Tibial nerve (tissue), 4 donors: ENCODE data around the gene STT3A.

Source experiments
- CTCF ChIP-seq, 5 experiments: fragments of 200-600 bp in 3 of 5; fragments of 450-650 bp in 2 of 5; sonication (generic) in 3 of 5; IDR thresholded peaks; one replicate each; pipeline ENCODE4 v1.5.1; 2016 to 2019; ENCODE audit warnings: antibody characterized with exemption in 5 of 5, mild to moderate bottlenecking in 3 of 5, moderate library complexity in 2 of 5
- EP300 ChIP-seq, 2 donors: sonication (generic); formaldehyde crosslinking; IDR thresholded peaks; one replicate each; pipeline ENCODE4 v1.6.1; 2017; ENCODE audit warnings: antibody characterized with exemption in 2 of 2, mild to moderate bottlenecking in 1 of 2
- POLR2A ChIP-seq, 2 donors: fragments of 450-650 bp; IDR thresholded peaks; one replicate each; pipeline ENCODE4 v1.6.1; 2017; ENCODE audit warnings: antibody characterized with exemption in 2 of 2, mild to moderate bottlenecking in 2 of 2, moderate library complexity in 2 of 2

GRCh38 chr11:125625225-125625629 is 32.6 kb downstream of the STT3A start:
- TF ChIP-seq CTCF (IDR thresholded peaks at IDR 0.05) (no peak), EP300 (IDR thresholded peaks at IDR 0.05) (no peak), POLR2A (IDR thresholded peaks at IDR 0.05) (no peak)
